Dermis microvascular lymphatic vessel endothelial cell (primary cell): Measurements from ENCODE around the gene NOSIP. TPM values are rescaled to one million over a fixed set of nuclear protein-coding genes. Genes with fewer than 3 reads are reported as not detected.

Experiments used
- DNase-seq, 2 donors: peaks; one replicate each; pipeline versions ENCODE4 v3.0.0 to v3.0.0-alpha.2; 2010; ENCODE audit warnings: low read depth in 2 of 2
- total RNA-seq: library from RNA; depleted of rRNA; stranded (reverse); fragments of >200 nt; gene quantifications from 2 replicates; pipeline ENCODE4 v1.2.1, GENCODE V29; 2014

The NOSIP gene
- total RNA-seq, 1 donor from 2014 or later = 127 TPM

- DNase-seq = peak; percentile 83 to 87
These were observed 33.4 kb downstream of the NOSIP start for GRCh38 chr19:49546825-49547565.

- no peak for DNase-seq
These were observed 36.2 kb downstream of the NOSIP start for GRCh38 chr19:49544154-49544553.

DNA sequence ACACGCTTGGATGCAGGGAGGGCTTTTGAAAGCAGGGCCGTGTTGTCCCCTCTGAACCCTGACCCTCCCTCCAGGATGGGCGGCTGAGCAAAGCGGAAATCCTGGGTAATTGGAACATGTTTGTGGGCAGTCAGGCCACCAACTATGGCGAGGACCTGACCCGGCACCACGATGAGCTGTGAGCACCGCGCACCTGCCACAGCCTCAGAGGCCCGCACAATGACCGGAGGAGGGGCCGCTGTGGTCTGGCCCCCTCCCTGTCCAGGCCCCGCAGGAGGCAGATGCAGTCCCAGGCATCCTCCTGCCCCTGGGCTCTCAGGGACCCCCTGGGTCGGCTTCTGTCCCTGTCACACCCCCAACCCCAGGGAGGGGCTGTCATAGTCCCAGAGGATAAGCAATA is 37.3 kb downstream of the NOSIP start:
- no peak for DNase-seq

GRCh38 chr19:49542446-49542845 is 37.9 kb downstream of the NOSIP start:
- DNase-seq = no peak

DNA sequence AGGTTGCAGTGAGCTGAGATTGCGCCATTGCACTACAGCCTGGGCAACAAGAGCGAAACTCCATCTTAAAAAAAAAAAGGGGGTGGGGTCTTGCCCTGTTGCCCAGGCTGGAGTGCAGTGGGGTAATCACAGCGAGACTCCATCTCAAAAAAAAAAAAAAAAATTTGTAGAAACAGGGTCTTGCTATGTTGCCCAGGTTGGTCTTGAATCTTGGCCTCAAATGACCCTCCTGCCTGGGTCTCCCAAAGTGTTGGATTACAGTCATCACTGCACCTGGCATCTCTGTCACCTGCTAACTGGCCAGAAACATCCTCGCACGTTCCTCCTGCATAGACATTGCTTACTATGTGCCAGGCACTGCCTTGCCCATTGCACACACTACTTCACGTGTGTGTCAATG is 38.4 kb downstream of the NOSIP start:
- no peak for DNase-seq

DNA sequence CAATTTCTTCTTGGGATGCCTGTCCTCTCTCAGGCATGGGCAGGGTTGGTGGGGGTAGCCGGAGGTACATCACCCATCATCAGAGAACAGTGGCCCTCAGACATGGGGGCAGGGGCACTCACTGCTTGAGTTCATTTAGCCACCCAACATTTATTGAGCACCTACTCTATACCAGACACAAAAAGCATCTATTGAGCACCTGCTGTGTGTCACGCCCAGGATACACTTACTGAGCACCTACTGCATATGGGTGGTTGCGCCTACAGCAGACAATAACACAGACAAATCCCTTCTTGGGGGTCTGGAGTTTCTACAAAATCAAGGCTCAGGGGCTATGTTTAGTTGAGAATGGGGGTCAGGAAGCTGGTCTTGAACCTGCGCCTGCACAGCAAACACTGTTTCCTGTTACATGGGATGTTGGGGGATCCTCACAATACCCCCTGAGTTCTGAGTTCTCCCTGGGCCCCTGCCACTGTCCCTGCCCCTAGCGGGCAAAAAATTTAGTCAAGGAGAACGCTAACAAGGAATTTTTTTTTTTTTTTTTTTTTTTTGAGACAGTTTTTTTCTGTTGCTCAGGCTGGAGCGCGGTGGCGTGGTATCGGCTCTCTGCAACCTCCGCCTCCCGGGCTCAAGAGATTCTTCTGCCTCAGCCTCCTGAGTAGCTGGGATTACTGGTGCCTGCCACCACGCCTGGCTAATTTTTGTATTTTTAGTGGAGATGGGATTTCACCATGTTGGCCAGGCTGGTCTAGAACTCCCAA is 41.0 kb downstream of the NOSIP start:
- no peak for DNase-seq

DNA sequence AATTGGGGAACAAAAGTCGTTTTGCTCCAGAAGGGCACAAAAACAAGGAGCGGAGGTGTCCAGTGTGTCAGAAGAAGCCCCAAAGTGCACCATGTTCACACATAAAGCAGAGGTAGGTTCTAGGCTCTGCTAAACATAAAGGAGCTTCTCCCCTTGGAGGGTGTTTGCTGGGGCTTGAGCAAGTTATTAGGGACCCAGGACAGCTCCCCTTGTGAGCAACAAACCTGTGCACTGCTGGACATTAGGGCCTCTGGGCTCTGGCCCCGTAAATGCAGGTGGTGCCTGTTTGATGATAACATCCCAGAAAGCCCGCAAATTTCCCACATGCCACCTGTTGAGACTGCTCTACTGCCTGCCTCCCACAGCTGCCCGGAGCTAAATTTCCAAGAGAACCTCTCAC is 41.7 kb downstream of the NOSIP start:
- DNase-seq = no peak

DNA sequence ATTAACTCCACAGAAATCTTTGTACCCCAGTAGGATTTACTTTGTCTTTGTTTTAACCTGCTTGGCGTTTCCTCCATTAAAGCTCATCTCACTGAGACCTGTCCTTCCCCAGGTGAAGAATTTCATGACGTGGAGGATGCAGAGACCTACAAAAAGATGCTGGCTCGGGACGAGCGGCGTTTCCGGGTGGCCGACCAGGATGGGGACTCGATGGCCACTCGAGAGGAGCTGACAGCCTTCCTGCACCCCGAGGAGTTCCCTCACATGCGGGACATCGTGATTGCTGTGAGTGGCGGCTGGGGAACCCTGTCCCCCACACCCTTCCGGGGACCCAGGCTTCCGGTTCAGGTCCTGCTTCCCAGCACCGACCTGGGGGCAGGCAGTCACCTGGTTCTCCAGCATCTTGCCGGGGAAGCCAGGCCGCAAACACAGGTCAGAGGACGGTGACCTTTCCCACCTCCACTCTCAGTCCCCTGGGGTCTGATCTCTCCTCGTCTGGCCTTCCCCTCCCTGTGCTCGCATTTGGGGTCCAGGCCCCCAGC is 43.4 kb downstream of the NOSIP start:
- DNase-seq = no peak

GRCh38 chr19:49534632-49535385 is 45.5 kb downstream of the NOSIP start:
- no peak for DNase-seq

GRCh38 chr19:49533551-49534488 is 46.5 kb downstream of the NOSIP start:
- DNase-seq = peak in 1 of 2 donors; percentile 65

DNA sequence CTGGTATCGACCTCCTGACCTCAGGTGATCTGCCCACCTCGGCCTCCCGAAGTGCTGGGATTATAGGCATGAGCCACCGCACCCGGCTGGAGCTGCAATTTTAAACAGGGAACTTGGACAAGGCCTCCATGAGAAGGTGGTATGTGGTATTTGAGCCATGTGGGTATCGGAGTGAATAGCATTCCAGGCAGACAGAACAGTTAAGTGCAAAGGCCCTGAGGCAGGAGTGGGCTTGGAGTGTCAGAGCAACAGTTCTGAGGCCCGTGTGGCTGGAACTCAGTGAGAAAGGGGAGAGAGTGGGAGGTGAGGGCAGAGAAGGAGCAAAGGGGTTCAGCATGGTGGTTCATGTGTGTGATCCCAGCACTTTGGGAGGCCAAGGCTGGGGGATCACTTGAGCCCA is 49.6 kb downstream of the NOSIP start:
- DNase-seq = no peak

DNA sequence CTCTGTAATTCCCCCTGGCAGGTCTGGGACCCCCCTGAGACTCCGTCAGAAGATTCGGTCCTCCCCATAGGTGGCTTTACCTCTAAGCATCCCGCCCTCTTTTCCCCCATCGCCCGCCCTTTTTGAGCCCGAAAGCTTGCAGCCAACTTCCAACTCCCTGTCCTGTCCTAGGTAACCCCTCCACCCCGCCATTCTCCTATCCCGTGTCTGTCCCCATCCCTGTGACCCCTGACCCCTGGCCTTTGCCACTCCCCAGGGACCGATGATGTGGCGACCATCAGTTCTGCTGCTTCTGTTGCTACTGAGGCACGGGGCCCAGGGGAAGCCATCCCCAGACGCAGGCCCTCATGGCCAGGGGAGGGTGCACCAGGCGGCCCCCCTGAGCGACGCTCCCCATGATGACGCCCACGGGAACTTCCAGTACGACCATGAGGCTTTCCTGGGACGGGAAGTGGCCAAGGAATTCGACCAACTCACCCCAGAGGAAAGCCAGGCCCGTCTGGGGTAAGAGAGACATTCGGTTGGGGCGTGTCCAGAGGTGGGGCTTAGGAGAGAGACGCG is 52.1 kb downstream of the NOSIP start:
- no peak for DNase-seq

GRCh38 chr19:49524812-49525455 is 55.4 kb downstream of the NOSIP start:
- no peak for DNase-seq

DNA sequence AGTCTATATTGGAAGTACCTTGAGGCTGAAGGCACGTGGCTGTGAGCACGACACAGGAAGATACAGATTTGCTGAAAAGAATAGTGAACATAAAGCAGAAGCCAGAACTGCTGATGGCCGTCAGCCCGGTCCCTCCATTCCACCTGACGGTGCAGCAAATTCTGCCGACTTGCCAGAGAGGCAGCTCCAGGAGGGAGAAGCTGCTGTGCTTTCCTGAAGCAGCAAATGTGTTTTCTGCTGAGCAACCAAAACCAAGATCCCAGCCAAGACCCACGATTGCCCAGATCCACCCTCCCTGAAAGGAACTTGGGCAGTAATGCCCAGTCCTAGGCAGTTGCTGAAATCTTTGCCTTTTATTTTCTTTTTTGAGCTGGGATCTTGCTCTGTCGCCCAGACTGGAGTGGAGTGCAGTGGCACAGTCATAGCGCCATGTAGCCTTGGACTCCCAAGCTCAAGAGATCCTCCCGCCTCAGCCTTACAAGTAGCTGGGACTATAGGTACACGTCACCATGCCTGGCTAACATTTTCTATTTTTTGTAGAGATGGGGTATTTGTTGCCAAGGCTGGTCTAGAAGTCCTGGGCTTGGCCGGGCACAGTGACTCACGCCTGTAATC is 59.5 kb downstream of the NOSIP start:
- DNase-seq = no peak

DNA sequence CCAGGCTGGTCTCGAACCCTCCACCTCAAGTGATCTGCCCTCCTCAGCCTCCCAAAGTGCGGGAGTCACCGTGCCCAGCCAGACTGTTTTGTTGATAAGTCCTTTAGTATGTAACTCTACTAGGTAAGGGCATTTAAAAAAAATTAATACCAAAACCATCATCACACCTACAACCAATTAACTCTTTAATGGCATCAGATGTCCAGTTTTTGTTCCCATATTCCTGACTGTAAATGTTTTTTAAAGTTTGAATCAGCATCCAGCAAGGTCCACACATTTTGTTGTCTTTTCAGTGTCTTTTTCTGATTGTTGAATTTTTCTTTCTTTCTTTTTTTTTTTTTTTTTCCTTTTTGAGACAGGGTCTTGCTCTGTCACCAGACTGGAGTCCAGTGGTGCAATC is 62.3 kb downstream of the NOSIP start:
- no peak for DNase-seq

- DNase-seq = peak in 1 of 2 donors; percentile 16
These were observed 64.6 kb downstream of the NOSIP start for GRCh38 chr19:49515767-49516166.

DNA sequence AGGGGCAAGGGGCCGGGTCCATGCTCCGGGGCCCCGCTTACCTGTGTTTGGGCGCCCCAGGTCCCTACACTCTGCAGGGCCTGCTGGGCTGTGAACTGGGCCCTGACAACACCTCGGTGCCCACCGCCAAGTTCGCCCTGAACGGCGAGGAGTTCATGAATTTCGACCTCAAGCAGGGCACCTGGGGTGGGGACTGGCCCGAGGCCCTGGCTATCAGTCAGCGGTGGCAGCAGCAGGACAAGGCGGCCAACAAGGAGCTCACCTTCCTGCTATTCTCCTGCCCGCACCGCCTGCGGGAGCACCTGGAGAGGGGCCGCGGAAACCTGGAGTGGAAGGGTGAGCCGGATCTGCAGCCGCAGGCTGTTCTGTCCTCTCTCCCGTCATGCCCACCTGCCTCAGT is 66.2 kb downstream of the NOSIP start:
- no peak for DNase-seq

DNA sequence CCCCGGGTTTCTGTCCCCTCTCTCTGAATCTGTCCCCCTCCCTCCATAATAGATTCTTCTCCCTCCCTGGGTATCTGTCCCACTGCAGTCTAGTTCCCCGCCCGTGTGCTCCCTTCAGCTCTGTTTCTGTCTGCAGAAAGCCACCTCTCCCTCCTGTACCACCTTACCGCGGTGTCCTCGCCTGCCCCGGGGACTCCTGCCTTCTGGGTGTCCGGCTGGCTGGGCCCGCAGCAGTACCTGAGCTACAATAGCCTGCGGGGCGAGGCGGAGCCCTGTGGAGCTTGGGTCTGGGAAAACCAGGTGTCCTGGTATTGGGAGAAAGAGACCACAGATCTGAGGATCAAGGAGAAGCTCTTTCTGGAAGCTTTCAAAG is 66.6 kb downstream of the NOSIP start:
- no peak for DNase-seq

DNA sequence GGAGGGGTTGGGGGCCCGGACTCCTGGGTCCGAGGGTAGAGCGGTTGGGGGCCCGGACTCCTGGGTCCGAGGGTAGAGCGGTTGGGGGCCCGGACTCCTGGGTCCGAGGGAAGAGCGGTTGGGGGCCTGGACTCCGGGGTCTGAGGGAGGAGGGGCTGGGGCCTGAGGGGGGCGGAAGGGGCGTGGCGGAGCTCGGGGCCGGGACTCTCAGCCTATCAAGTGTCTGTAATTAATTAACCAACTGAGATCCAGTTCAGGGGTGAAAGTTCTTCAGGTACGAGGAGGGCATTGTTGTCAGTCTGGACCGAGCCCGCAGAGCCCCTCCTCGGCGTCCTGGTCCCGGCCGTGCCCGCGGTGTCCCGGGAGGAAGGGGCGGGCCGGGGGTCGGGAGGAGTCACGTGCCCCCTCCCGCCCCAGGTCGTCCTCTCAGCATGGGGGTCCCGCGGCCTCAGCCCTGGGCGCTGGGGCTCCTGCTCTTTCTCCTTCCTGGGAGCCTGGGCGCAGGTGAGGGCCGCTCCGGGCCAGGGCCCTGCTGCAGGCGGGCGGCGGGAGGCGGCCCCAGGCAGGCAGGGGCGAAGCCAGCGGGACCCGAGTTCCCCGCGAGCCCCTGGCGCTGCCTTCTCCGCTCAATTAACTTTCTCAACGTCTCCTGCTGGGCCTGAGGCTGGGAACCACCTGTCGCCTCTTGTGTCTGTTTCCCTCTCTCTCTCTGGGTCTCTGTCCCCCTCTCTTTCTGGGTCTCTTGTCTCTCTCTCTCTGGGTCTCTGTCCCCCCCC is 67.2 kb downstream of the NOSIP start:
- peak in 1 of 2 donors; percentile 47 for DNase-seq
